HepG2 (cell line): ENCODE data around the gene ASB14. TPM values are rescaled to one million over a fixed set of nuclear protein-coding genes. Genes with fewer than 3 reads are reported as not detected.
A peak's percentile ranks its signal among the peaks of the same experiment; 100 is the strongest.

ENCODE experiments used
- CREB3 ChIP-seq: sonication (generic); formaldehyde crosslinking; IDR thresholded peaks from 2 replicates; pipeline ENCODE4 v1.5.0; 2020; ENCODE audit warnings: missing genetic modification reagents
- GMEB1 ChIP-seq: sonication (generic); formaldehyde crosslinking; IDR thresholded peaks from 2 replicates; pipeline ENCODE4 v1.5.1; 2020; ENCODE audit warnings: missing genetic modification reagents, mild to moderate bottlenecking, borderline replicate concordance
- GZF1 ChIP-seq: sonication (generic); formaldehyde crosslinking; IDR thresholded peaks from 2 replicates; pipeline ENCODE4 v1.5.1; 2020; ENCODE audit warnings: mild to moderate bottlenecking, missing genetic modification reagents
- IRF9 ChIP-seq: sonication (generic); formaldehyde crosslinking; IDR thresholded peaks from 2 replicates; pipeline ENCODE4 v1.8.0; 2022; ENCODE audit warnings: missing genetic modification reagents, mild to moderate bottlenecking, borderline replicate concordance
- KDM6A ChIP-seq: IDR thresholded peaks from 2 replicates; pipeline ENCODE4 v1.6.1; 2016; ENCODE audit warnings: low read depth
- MEIS1 ChIP-seq: sonication (generic); formaldehyde crosslinking; IDR thresholded peaks from 2 replicates; pipeline ENCODE4 v1.9.0; 2021; ENCODE audit warnings: mild to moderate bottlenecking, missing genetic modification reagents, moderate library complexity, borderline replicate concordance
- MTF1 ChIP-seq: sonication (generic); formaldehyde crosslinking; IDR thresholded peaks from 2 replicates; pipeline ENCODE4 v1.5.0; 2020; ENCODE audit warnings: missing genetic modification reagents
- MXD1 ChIP-seq: sonication (generic); formaldehyde crosslinking; IDR thresholded peaks from 2 replicates; pipeline ENCODE4 v1.4.0; 2020; ENCODE audit warnings: mild to moderate bottlenecking, missing genetic modification reagents
- PPARG ChIP-seq: conservative IDR thresholded peaks from 2 replicates; pipeline ENCODE4 v1.6.1; 2016; ENCODE audit warnings: missing biosample characterization, missing genetic modification reagents
- RARA ChIP-seq: IDR thresholded peaks from 2 replicates; pipeline ENCODE4 v1.6.1; 2016; ENCODE audit warnings: missing genetic modification reagents, missing compliant biosample characterization
- SAFB2 ChIP-seq: sonication (generic); formaldehyde crosslinking; IDR thresholded peaks from 2 replicates; pipeline ENCODE4 v1.5.1; 2020; ENCODE audit warnings: missing genetic modification reagents, low read depth, mild to moderate bottlenecking, borderline replicate concordance
- SIN3A ChIP-seq: IDR thresholded peaks from 2 replicates; pipeline ENCODE4 v1.6.1; 2011; ENCODE audit warnings: low read depth, mild to moderate bottlenecking, control low read depth, low read length, borderline replicate concordance
- SMARCE1 ChIP-seq: fragments of 450-650 bp; IDR thresholded peaks from 2 replicates; pipeline ENCODE4 v1.6.1; 2017; ENCODE audit warnings: borderline replicate concordance
- SP5 ChIP-seq: IDR thresholded peaks from 2 replicates; pipeline ENCODE4 v1.6.1; 2016; ENCODE audit warnings: low read depth, borderline replicate concordance
- SRSF4 ChIP-seq: fragments of 200-400 bp; formaldehyde crosslinking; IDR thresholded peaks from one replicate; pipeline ENCODE4 v1.6.1; 2018; ENCODE audit warnings: mild to moderate bottlenecking, low read depth, low read length, moderate library complexity; ENCODE audit not compliant: poor library complexity, severe bottlenecking
- STAT5B ChIP-seq: sonication (generic); formaldehyde crosslinking; IDR thresholded peaks from 2 replicates; pipeline ENCODE4 v1.4.0; 2020; ENCODE audit warnings: missing genetic modification reagents
- TEF ChIP-seq: sonication (generic); formaldehyde crosslinking; IDR thresholded peaks from 2 replicates; pipeline ENCODE4 v1.5.0; 2020; ENCODE audit warnings: missing genetic modification reagents
- TOPORS ChIP-seq: sonication (generic); formaldehyde crosslinking; IDR thresholded peaks from 2 replicates; pipeline ENCODE4 v1.8.0; 2023; ENCODE audit warnings: mild to moderate bottlenecking, missing genetic modification reagents
- TSC22D2 ChIP-seq: sonication (generic); formaldehyde crosslinking; IDR thresholded peaks from 2 replicates; pipeline ENCODE4 v1.5.1; 2020; ENCODE audit warnings: missing genetic modification reagents, mild to moderate bottlenecking, borderline replicate concordance
- ZNF101 ChIP-seq: sonication (generic); formaldehyde crosslinking; IDR thresholded peaks from 2 replicates; pipeline ENCODE4 v1.4.0; 2020; ENCODE audit warnings: mild to moderate bottlenecking, low read depth, missing genetic modification reagents, borderline replicate concordance
- ZNF431 ChIP-seq: sonication (generic); formaldehyde crosslinking; IDR thresholded peaks from 2 replicates; pipeline ENCODE4 v1.9.0; 2022; ENCODE audit warnings: missing genetic modification reagents, low read depth, mild to moderate bottlenecking, borderline replicate concordance
- ZNF691 ChIP-seq: sonication (generic); formaldehyde crosslinking; IDR thresholded peaks from 2 replicates; pipeline ENCODE4 v1.4.0; 2020; ENCODE audit warnings: missing genetic modification reagents, low read depth, mild to moderate bottlenecking, borderline replicate concordance
- ZNF782 ChIP-seq: sonication (generic); formaldehyde crosslinking; IDR thresholded peaks from 2 replicates; pipeline ENCODE4 v1.4.0; 2020; ENCODE audit warnings: missing genetic modification reagents, mild to moderate bottlenecking, borderline replicate concordance
- polyA plus RNA-seq, 8 experiments: library from polyadenylated mRNA; depleted of rRNA in 3 of 8; stranded (reverse) in 7 of 8; unstranded in 1 of 8; fragments of >200 nt; fragmentation: Illumina TruSeq in 4 of 8; extraction: Trizol in 4 of 8; gene quantifications; 2 replicates each; pipeline versions ENCODE4 v1.2.1 to v1.2.3, GENCODE V29; 2011 to 2016; ENCODE audit warnings: low read depth in 4 of 8, missing spikeins in 1 of 8, mixed read lengths in 1 of 8; ENCODE audit not compliant: insufficient read depth in 1 of 8
- total RNA-seq, 5 experiments: library from RNA; depleted of rRNA; stranded (reverse); fragments of >200 nt; fragmentation: Illumina TruSeq; extraction: Trizol; gene quantifications; 2 replicates each; pipeline ENCODE4 v1.2.3, GENCODE V29; 2016; ENCODE audit warnings: low read depth in 1 of 5

The ASB14 gene
- total and polyA plus RNA-seq, 2 of the 13 experiments (the other 11 are each of a cell fraction or from before 2014, with no cell fraction given): not detected

- TF ChIP-seq RARA: peak; percentile 41; the same call in 1 of the 2 replicates
- peak; percentile 79 for TF ChIP-seq ZNF691 (CRISPR knock-in tag)
- TF ChIP-seq STAT5B (CRISPR knock-in tag): peak; percentile 44; the same call in 1 of the 2 replicates
- TF ChIP-seq TEF (CRISPR knock-in tag): 0 out of 2 replicates have a peak, but pooled peaks have one; percentile 38
- no peak; the same call in 1 of the 2 replicates for TF ChIP-seq TSC22D2 (CRISPR knock-in tag)
- TF ChIP-seq TOPORS: peak; percentile 74; the same call in 1 of the 2 replicates
- peak; percentile 55; the same call in 1 of the 2 replicates for TF ChIP-seq ZNF101
- TF ChIP-seq SP5 (CRISPR knock-in tag): peak; percentile 91
- peak; percentile 87 for TF ChIP-seq MXD1
- peak; percentile 66 for TF ChIP-seq MEIS1 (CRISPR knock-in tag)
- TF ChIP-seq SAFB2 (CRISPR knock-in tag): peak; percentile 74
- peak; percentile 84 for TF ChIP-seq GMEB1 (CRISPR knock-in tag)
- peak; percentile 73; the same call in 1 of the 2 replicates for TF ChIP-seq SIN3A
- peak; percentile 46; the same call in 1 of the 2 replicates for TF ChIP-seq PPARG
- no peak for TF ChIP-seq ZNF431 (CRISPR knock-in tag)
- no peak for TF ChIP-seq SRSF4
- 0 out of 2 replicates have a peak, but pooled peaks have one; percentile 69 for TF ChIP-seq MTF1 (CRISPR knock-in tag)
- TF ChIP-seq KDM6A (CRISPR knock-in tag): no peak
- peak; percentile 86 for TF ChIP-seq ZNF782
- peak; percentile 51; the same call in 1 of the 2 replicates for TF ChIP-seq IRF9 (CRISPR knock-in tag)
- 0 out of 2 replicates have a peak, but pooled peaks have one; percentile 36 for TF ChIP-seq GZF1
- TF ChIP-seq CREB3 (CRISPR knock-in tag): 0 out of 2 replicates have a peak, but pooled peaks have one; percentile 22
- TF ChIP-seq SMARCE1: no peak
Observed at GRCh38 chr3:57227204-57227929, 65.1 kb downstream of the ASB14 start, which contains the start of gene APPL1 (continued).
